GM23248 (cell line): Measurements from ENCODE around the gene FAM240A.

ENCODE experiments used
- EZH2 ChIP-seq: fragments of 200-600 bp; sonication (generic); IDR thresholded peaks from 2 replicates; pipeline ENCODE4 v1.6.1; 2018; ENCODE audit warnings: antibody characterized with exemption, mild to moderate bottlenecking; ENCODE audit not compliant: insufficient read depth, poor library complexity, severe bottlenecking
- EZH2phosphoT487 ChIP-seq: fragments of 200-600 bp; sonication (generic); IDR thresholded peaks from 2 replicates; pipeline ENCODE4 v1.6.1; 2018; ENCODE audit warnings: antibody characterized with exemption, moderate library complexity, mild to moderate bottlenecking, low read depth; ENCODE audit not compliant: insufficient read depth

DNA sequence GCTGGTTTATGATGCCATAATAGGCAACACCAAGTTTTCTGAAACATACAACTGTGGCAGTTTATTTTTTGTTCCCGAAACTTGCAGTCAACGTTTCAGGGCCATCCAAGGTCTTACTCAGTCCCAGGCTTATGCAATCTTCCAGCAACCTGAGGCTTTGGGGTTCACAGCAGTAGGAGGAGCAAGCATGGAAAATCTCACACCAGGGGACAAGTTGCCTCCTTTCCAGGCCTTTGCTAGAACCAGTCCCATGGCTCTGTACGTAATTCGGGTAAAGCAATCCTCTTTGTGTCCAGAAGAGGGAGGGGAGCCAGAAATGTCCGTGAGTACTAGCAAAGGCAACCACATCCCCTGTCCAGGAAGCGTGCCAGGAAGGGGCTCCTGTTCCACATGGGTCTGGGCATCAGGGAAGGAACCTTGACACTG lies 4.7 kb upstream of the FAM240A start:
- TF ChIP-seq EZH2phosphoT487 (no peak), EZH2 (no peak)
